Choroid plexus epithelial cell (primary cell): Measurements from ENCODE around the gene MPI.
A peak's percentile ranks its signal among the peaks of the same experiment; 100 is the strongest.

ENCODE experiments used
- DNase-seq: peaks from one replicate; pipeline ENCODE4 v3.0.0-alpha.2; 2010; ENCODE audit warnings: low read depth
- H3K4me3 ChIP-seq: 2 replicates; pipeline ENCODE4 v1.5.1; 2011; ENCODE audit warnings: low read depth, mild to moderate bottlenecking, control low read depth, low read length, moderate library complexity
- TF ChIP-seq, protein P1 (sequence below): conservative IDR thresholded peaks from 2 replicates; pipeline ENCODE4 v1.5.1; 2011; ENCODE audit warnings: low read depth, mild to moderate bottlenecking, control low read depth, inconsistent platforms, low read length, moderate library complexity

MPI gene

DNA sequence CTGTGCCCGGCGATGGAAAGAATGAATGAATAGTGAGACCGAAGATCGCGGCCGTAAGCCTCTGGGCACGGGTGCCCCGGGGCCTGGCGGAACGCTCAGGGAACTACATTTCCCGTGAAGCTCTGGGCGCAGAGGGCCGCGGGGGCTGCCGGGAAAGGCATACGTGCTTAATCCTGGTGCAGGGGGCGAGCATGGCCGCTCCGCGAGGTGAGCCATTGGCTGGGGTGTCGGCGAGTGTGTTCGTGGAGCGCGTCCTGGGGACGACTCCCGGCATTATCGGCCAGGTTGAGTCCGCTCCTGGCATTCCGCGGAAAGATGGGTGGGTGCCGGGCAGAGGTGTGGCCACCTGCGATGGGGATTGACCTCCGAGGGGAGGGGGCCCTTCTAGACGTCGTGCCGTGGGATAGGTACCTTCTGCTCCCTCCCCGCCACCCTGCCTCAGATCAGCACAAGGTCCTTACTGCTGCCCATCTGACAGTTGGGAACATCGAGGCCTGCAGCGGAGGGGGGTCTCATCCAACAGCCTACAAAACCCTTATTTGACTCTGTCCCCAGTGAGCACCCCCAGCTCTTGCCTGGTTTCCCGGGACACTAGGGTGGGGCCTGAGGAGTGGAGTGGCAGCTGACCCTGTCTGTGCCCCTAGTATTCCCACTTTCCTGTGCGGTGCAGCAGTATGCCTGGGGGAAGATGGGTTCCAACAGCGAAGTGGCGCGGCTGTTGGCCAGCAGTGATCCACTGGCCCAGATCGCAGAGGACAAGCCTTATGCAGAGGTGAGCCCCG lies at the start of gene MPI:
Gene MPI (plus strand): TSS at position 160 of the 782 bp plus-strand sequence. CDS start 32 bp downstream, at position 192.
- peak within 1 kb of the TSS; percentile 79 for H3K4me3 ChIP-seq
- DNase-seq, result peak; percentile 76
- TF ChIP-seq, protein P1, sequence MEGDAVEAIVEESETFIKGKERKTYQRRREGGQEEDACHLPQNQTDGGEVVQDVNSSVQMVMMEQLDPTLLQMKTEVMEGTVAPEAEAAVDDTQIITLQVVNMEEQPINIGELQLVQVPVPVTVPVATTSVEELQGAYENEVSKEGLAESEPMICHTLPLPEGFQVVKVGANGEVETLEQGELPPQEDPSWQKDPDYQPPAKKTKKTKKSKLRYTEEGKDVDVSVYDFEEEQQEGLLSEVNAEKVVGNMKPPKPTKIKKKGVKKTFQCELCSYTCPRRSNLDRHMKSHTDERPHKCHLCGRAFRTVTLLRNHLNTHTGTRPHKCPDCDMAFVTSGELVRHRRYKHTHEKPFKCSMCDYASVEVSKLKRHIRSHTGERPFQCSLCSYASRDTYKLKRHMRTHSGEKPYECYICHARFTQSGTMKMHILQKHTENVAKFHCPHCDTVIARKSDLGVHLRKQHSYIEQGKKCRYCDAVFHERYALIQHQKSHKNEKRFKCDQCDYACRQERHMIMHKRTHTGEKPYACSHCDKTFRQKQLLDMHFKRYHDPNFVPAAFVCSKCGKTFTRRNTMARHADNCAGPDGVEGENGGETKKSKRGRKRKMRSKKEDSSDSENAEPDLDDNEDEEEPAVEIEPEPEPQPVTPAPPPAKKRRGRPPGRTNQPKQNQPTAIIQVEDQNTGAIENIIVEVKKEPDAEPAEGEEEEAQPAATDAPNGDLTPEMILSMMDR, result no peak

DNA sequence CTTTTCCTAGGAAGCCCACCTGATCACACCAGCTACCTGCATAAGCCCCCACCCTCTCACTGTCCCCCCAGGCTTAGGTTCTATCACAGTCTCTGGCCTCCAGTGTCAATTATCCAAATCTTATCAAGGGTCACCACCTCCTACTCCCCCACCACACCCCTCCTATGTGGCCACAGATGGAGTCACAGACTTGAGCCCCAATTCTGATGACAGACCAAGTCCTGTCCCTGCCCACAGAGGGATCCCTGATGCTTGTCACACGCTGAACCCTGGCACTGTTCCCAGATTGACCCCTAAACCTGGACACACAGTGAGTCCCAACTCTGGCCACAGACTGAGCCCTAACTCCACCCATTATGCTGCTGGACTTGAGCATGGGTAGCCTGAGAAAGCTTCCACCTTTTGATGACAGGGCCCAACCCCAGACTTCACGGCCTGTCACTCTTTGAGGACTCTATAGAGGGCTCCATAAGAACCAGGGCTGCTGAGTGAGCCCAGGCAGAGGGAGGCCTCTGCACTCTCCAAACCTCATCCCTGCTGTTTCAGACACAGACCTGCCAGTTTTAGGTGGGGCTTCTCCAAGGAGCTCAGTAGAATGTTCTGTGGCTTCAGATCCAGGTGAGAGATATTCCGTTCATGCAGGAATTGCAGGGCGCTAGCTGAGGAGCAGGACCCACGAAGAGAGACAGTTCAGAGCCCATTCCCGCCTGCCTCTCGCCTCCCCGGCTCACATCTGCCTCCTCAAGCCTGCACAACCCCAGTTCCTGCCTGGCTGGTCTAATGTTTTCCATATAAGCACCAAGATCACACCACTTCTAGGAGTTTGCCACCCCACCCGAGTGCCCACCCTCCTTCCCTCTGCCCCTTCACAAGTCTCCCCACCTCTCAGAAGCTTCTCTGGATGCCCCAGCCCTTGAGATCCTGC lies 48.7 kb upstream of the MPI start:
- TF ChIP-seq, protein P1, result no peak
- DNase-seq, result no peak
- no peak overlapping the region for H3K4me3 ChIP-seq

DNA sequence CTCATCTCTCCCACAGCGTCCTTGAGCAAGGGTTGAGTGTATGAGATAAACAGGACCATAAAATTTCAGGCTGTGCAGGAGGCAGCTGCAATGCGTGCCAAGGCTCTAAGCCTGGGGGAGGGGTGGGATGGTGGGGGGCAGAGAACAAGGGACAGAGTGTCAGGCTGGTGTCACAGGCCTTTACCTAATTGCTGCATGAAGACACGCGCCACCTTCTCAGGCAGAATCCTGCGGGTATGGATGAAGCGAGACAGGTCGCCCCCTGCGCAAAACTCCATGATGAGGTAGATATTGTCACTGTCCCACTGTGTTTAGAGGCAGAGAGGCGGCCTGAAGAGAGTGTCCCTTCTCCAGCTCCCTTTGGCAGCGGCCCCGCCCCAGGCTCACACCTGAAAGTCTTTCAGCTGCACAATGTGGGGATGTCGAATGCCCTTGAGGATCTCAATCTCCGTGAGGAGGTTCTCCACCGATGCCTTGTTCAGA lies 47.9 kb upstream of the MPI start:
- H3K4me3 ChIP-seq, result peak overlapping the region; percentile 86
- TF ChIP-seq, protein P1, result no peak
- DNase-seq, result no peak

DNA sequence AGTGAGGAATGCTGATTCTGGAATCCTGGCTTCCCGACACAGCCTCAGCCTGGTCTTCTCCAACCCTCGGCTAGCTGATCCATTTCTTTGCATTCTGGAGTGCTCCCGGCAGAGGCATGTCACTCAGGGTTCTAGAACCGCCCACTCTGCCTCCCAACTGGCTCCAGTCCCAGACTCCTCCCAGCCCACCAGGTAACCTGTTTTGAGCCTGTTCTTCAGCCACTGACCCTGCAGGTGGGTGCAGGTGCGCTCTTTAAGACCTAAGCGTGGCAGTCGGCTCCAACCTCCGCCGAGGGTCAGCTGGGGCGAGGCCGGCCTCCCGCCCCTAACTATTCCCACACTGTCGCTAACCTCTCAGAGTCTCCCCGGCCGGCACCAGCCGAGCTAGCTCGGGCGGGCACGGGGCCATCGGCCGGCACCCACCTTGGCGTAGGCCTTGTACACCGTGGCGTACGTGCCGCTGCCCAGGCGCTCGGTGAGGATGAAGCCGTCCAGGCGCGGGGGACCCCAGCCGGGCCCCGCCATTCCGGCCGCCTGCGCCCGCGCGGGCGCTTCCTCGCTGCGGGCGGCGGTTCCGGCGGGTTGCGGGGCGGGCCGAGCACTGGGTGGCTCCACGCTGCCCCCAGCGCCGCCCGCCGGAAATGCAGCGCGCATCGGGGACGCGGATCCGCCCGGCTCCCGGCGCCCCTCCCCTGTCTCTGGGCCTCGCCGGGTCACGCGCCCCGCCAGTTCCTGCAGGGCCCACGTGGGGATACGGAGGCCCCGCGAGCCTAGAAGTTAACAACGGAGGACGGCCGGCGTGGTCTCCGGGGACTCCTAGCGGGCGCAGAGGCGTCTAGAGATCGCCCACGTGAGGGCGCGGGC lies 47.0 kb upstream of the MPI start, which contains the start of gene ULK3:
Gene ULK3 (minus strand): TSS at position 576 of the 864 bp plus-strand sequence. CDS start 51 bp downstream, at position 525.
- peak within 1 kb of the TSS; percentile 86 for H3K4me3 ChIP-seq
- TF ChIP-seq, protein P1, result no peak
- DNase-seq, result peak; percentile 91

DNA sequence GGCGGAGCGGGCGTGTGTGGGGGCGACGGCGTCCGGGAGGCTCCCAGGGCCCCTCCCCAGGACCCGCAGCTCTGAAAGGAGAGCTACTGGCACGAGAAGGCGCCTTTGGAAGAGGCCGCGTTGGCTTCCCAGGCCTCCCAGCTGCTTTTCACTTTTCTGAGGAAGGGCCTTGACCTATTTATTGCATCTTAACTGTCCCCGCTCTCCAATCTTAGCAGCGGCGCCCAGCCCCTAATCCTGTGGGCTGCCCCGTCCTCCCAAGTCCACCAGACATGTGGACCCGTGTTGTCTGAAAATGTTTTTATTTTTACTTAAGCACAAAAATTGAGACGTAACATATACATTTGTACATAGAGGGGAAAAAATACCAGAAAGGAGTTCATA lies 46.4 kb upstream of the MPI start:
- TF ChIP-seq, protein P1, result no peak
- DNase-seq, result no peak
- peak overlapping the region; percentile 62 for H3K4me3 ChIP-seq

DNA sequence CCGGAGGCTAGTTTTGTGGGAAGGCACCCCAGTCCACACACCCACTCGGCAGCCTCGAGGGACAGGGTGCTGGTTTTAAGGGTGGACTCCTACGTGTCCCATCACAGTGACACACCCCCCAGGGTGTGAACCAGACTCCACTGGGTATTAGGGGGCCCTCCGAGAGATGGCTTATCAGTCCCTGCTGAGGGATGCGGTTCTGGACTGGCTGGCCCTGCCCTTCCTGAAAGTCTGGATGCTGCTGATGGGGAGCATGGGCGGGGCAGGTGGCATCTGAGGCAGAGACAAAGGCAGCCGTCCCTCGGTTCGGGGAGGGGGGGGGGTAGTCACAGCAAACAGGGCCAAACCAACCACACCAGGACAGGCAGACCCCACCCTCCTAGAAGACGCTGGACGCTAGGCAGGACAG lies 45.9 kb upstream of the MPI start:
- TF ChIP-seq, protein P1, result no peak
- no peak overlapping the region for H3K4me3 ChIP-seq
- no peak for DNase-seq
